Pulmonary artery endothelial cell (primary cell): ENCODE data around the gene PLCXD1. TPM values are rescaled to one million over a fixed set of nuclear protein-coding genes. Genes with fewer than 3 reads are reported as not detected.
"Not testable (repeated sequence)": the region's sequence is repeated elsewhere in the genome, so short reads cannot be mapped to it uniquely, and the experiment has no call there.

Source experiments
- DNase-seq: peaks from one replicate; pipeline ENCODE4 v3.0.0-alpha.2; 2011; ENCODE audit warnings: low read depth, low spot score
- total RNA-seq: library from RNA; depleted of rRNA; stranded (reverse); fragments of >200 nt; gene quantifications from 2 replicates; pipeline ENCODE4 v1.2.3, GENCODE V29; 2014

Gene PLCXD1
- total RNA-seq, 1 donor from 2014 or later: 8.7 TPM

DNA sequence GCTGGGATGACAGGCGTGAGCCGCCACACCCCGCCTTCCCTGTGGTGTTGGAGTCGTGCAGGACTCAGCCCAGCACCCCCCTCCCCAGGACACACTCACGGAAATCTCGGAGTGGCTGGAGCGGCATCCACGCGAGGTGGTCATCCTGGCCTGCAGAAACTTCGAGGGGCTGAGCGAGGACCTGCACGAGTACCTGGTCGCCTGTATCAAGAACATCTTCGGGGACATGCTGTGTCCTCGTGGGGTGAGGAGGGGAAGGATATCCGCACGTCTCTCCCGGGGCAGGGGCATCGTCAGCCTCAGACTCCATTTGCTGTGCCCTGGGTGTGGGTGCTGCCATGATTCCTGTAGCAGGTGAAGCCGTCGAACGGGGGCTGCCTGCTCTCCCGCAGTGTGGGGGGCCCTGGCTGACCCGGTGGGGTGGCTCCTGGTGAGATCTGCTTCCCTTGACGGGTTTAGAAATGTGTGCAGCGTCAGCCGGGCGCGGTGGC, 10.3 kb downstream of the PLCXD1 start:
- no peak for DNase-seq

GRCh38 chrX:292900-293897, 12.0 kb downstream of the PLCXD1 start:
- DNase-seq: no peak

GRCh38 chrX:295136-295535, 14.0 kb downstream of the PLCXD1 start:
- DNase-seq: no peak

DNA sequence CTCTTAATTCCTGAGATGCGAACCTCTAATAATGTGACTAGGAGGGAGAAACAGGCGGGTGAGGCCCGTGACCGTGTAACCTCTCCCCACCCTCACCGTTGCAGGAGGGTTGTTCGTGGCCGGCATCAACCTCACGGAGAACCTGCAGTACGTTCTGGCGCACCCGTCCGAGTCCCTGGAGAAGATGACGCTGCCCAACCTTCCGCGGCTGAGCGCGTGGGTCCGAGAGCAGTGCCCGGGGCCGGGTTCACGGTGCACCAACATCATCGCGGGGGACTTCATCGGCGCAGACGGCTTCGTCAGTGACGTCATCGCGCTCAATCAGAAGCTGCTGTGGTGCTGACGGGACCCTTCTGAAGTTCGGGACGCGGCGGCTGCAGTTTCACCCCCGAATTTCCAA, 17.8 kb downstream of the PLCXD1 start:
- DNase-seq: no peak

GRCh38 chrX:300334-300733, 19.2 kb downstream of the PLCXD1 start:
- DNase-seq: no peak

- no peak for DNase-seq
Measured at GRCh38 chrX:302975-303374, 21.8 kb downstream of the PLCXD1 start.

DNA sequence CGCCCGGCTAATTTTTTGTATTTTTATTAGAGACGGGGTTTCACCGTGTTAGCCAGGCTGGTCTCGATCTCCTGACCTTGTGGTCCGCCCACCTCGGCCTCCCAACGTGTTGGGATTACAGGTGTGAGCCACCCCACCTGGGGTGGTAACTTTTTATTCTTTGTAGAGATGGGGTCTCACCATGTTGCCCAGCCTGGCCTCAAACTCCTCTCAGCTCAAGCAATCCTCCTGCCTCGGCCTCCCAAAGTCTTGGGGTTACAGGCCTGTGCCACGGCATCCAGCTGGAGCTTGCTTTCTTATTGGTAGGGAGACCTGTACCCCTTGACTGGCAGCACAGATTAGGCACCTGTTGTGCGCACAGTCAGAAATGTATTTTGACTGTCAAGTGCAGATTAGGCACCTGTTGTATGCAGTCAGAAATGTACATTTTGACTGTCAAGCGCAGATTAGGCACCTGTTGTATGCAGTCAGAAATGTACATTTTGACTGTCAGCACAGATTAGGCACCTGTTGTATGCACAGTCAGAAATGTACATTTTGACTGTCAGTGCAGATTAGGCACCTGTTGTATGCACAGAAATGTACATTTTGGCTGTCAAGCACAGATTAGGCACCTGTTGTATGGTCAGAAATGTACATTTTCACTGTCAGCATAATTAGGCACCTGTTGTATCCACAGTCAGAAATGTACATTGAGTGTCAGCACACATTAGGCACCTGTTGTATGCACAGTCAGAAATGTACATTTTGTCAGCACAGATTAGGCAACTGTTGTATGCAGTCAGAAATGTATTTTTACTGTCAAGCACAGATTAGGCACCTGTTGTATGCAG, 24.8 kb downstream of the PLCXD1 start:
- not testable (repeated sequence) for DNase-seq

DNA sequence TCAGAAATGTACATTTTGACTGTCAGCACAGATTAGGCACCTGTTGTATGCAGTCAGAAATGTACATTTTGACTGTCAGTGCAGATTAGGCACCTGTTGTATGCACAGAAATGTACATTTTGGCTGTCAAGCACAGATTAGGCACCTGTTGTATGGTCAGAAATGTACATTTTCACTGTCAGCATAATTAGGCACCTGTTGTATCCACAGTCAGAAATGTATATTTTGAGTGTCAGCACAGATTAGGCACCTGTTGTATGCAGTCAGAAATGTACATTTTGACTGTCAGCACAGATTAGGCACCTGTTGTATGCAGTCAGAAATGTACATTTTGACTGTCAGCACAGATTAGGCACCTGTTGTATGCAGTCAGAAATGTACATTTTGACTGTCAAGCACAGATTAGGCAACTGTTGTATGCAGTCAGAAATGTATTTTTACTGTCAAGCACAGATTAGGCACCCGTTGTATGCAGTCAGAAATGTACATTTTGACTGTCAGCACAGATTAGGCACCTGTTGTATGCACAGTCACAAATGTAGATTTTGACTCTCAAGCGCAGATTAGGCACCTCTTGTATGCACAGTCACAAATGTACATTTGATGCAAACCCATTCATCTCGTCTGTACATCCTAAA, 25.6 kb downstream of the PLCXD1 start:
- not testable (repeated sequence) for DNase-seq

- no peak for DNase-seq
Measured at GRCh38 chrX:307261-308111, 26.3 kb downstream of the PLCXD1 start.

GRCh38 chrX:308821-309520, 27.8 kb downstream of the PLCXD1 start:
- DNase-seq: no peak

- no peak for DNase-seq
Measured at GRCh38 chrX:310621-311155, 29.5 kb downstream of the PLCXD1 start.

DNA sequence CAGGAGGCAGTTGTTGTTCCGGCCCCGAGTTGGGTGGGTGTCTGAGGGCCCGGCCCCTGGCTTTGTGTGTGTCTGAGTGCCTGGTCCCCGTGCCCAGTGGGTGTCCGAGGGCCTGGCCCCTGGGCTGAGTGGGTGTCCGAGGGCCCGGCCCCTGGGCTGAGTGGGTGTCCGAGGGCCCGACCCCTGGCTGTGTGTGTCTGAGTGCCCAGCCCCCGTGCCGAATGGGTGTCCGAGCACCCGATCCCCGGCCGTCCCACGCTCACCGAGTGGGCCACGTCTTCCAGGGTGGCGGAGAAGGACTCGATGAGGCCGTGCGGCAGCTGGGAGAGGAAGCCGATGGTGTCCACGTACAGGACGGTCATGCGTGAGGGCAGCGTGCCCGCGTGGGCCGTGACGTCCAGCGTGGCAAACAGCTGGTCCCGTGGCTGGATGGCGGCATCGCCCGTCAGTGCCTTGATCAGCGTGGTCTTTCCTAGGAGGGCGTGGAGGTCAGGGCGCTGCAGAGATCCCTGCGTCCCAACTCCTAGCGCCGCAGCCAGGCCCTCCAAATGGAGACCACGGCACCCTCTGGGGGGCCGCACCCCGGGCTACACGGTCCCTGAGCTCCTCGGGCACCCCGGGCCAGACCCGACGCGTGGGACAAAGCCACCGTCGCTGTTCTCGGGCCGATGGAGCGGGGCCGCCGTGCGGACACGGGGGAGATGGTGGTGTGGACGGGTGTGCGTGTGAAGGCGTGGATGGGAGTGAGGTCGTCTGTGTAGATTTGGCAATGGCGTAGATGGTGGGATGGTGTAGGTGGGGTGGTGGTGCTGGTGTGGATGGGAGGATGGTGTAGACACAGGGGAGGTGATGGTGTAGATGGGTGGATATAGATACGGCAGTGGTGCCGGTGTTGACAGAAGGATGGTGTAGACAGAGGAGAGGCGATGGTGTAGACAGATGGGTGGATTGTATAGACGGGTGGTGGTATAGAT, 30.3 kb downstream of the PLCXD1 start:
- no peak for DNase-seq

DNA sequence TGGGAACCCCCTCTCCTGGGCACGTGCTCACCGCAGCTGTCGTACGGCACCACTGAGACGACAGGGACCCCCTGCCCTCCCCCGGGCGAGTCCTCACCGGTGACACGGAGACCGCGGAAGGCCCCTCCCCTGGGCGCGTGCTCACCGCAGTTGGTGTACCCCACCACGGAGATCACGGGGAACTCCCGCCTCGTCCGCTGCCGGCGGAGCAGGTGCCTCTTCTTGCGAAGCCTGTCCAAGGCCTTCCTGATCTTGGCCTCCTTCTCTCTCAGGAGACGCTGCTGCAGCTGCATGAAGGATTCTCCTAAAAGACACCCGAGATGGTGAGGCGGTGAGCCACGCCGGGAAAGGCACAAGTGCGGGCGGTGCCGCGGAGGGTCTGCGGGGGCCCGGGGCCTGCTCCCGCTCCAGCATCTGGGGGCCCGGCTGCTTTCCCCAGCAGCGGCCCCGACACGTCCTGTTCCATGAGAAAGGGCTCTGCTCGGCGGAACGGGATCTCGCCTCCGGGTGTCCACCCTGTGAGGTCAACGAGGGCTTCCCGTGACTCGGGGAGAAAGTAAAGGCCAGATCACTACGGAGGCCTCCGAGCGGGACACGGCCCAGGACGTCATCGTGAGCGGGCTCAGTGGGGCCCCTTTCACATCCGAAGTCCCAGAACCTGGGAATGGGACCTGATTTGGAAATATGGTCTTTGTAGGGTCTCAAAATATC, 31.6 kb downstream of the PLCXD1 start:
- no peak for DNase-seq

DNA sequence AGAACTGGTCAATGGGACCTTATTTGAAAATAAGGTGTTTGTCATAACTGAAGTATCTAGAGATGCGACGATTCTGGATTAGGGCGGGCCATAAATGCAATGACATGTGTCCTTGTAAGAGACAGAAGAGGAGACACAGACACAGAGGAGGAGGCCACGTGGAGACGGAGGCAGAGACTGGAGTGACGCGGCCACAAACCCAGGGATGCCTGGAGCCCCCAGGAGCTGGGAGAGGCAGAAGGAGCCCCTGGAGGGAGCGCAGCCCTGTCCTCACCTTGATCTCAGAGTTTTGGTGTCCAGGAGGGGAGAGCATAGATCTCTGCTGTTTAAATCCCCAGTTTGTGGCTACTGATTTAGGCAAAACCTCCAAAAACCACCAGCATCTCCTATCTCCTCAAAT, 32.4 kb downstream of the PLCXD1 start:
- no peak for DNase-seq

DNA sequence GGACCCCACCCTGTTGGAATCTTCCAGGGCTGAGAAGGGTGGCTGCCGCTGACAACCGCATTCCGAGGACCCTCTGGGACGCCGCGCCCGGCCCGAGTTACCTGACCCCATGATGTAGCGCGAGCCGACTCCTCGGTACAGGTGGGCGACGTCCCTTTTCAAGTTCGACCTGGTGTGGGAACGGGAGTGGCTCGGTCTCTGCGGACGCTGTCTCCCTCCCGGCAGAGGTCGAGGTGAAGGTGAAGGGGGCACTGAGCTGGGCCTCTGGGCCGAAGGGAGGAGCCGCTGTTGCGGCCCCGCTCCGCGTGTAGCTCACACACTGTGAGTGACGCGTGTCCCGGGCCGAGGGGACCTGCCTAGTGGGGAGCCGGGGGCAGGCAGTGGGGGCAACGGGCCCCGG, 32.9 kb downstream of the PLCXD1 start:
- no peak for DNase-seq

DNA sequence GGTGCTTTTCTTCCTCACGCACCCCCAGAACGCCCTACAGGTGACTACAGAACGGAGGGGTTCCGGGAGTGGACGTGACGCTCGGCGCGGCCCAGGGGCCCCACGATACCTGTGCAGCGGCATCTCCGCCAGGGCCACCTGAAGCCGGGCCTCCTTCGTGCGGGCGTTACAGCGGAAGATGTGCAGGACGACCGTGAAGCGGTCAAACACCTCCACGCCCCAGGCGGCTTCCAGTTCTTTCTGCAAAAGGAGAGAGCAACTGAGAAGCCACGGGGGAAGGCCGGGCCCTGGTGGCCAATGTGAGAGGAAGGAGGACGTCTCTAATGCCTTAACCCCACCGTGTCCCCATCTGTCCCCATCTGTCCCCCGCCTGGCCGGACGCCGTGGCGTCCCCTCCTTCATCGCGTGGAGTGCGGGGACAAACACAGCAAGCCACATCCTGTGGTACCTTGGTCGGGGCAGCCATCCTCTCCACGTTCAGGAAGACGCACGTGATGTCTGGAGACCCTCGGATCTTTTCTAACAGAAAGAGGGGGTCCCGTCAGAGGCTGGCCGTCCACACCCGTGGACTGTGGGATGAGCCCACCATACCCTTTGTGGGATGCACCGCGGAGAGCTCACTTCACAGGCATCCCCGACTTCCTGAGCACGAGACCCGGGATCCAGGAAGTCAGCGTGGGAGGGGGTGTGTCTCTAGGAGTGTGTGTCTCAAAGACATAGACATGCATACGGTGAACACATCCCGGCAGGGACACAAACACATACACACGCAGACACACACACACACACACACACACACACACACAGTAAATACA, 33.8 kb downstream of the PLCXD1 start:
- no peak for DNase-seq
